SK-N-SH treated with all-trans-retinoic acid at 6 μM for 48 hours (cell line): ENCODE data around the gene CARD14.

Source experiments
- ATAC-seq: fragments of 200-7000 bp; cut with Tn5 transposase; 3 replicates; pipeline ENCODE4 v1.9.1; 2020; ENCODE audit warnings: mild to moderate bottlenecking, moderate library complexity
- ARNTL ChIP-seq: fragments of 450-650 bp; formaldehyde crosslinking; IDR thresholded peaks from 2 replicates; pipeline ENCODE4 v1.5.0; 2020; ENCODE audit warnings: low read depth, mild to moderate bottlenecking, moderate library complexity, borderline replicate concordance
- BACH2 ChIP-seq: fragments of 250-450 bp; sonication (Bioruptor Pico); IDR thresholded peaks from 2 replicates; pipeline ENCODE4 v1.9.0; 2021; ENCODE audit warnings: mild to moderate bottlenecking, borderline replicate concordance
- CSDC2 ChIP-seq: fragments of 250-450 bp; sonication (Bioruptor Pico); IDR thresholded peaks from 2 replicates; pipeline ENCODE4 v1.5.0; 2020; ENCODE audit warnings: mild to moderate bottlenecking, moderate library complexity
- ESRRG ChIP-seq: fragments of 250-450 bp; sonication (Bioruptor Pico); IDR thresholded peaks from 2 replicates; pipeline ENCODE4 v1.6.1; 2021; ENCODE audit warnings: mild to moderate bottlenecking
- GLIS3 ChIP-seq: fragments of 250-450 bp; sonication (Bioruptor Pico); IDR thresholded peaks from 2 replicates; pipeline ENCODE4 v1.5.0; 2020; ENCODE audit warnings: mild to moderate bottlenecking, moderate library complexity
- ISL1 ChIP-seq: fragments of 250-450 bp; sonication (Bioruptor Pico); IDR thresholded peaks from 2 replicates; pipeline ENCODE4 v2.1.2; 2022; ENCODE audit warnings: mild to moderate bottlenecking, moderate library complexity
- OSR1 ChIP-seq: fragments of 250-450 bp; sonication (Bioruptor Pico); IDR thresholded peaks from 2 replicates; pipeline ENCODE4 v1.8.0; 2022; ENCODE audit warnings: moderate library complexity, mild to moderate bottlenecking, inconsistent platforms
- PPARA ChIP-seq: fragments of 250-450 bp; sonication (Bioruptor Pico); IDR thresholded peaks from 2 replicates; pipeline ENCODE4 v1.5.0; 2020; ENCODE audit warnings: mild to moderate bottlenecking, borderline replicate concordance
- RARB ChIP-seq: fragments of 250-450 bp; sonication (Bioruptor Pico); IDR thresholded peaks from 2 replicates; pipeline ENCODE4 v1.8.0; 2021; ENCODE audit warnings: mild to moderate bottlenecking, moderate library complexity
- SNAI2 ChIP-seq: fragments of 250-450 bp; sonication (Bioruptor Pico); IDR thresholded peaks from 2 replicates; pipeline ENCODE4 v1.5.0; 2020; ENCODE audit warnings: mild to moderate bottlenecking, moderate library complexity
- TCF4 ChIP-seq: fragments of 250-450 bp; sonication (Bioruptor Pico); IDR thresholded peaks from 2 replicates; pipeline ENCODE4 v1.8.0; 2021; ENCODE audit warnings: mild to moderate bottlenecking, moderate library complexity, borderline replicate concordance
- TOX ChIP-seq: fragments of 250-450 bp; sonication (Bioruptor Pico); IDR thresholded peaks from 2 replicates; pipeline ENCODE4 v1.8.0; 2021; ENCODE audit warnings: mild to moderate bottlenecking, moderate library complexity, borderline replicate concordance
- ZC3H10 ChIP-seq: fragments of 250-450 bp; sonication (Bioruptor Pico); IDR thresholded peaks from 2 replicates; pipeline ENCODE4 v1.5.1; 2021; ENCODE audit warnings: mild to moderate bottlenecking, moderate library complexity
- ZFP3 ChIP-seq: fragments of 250-450 bp; sonication (Bioruptor Pico); IDR thresholded peaks from 2 replicates; pipeline ENCODE4 v1.5.0; 2020; ENCODE audit warnings: mild to moderate bottlenecking, moderate library complexity
- ZFP30 ChIP-seq: fragments of 450-650 bp; formaldehyde crosslinking; IDR thresholded peaks from 2 replicates; pipeline ENCODE4 v1.5.0; 2022; ENCODE audit warnings: mild to moderate bottlenecking, moderate library complexity
- ZNF565 ChIP-seq: fragments of 450-650 bp; formaldehyde crosslinking; conservative IDR thresholded peaks from 2 replicates; pipeline ENCODE4 v1.5.0; 2020; ENCODE audit warnings: low read depth, mild to moderate bottlenecking, moderate library complexity
- ZNF70 ChIP-seq: fragments of 450-650 bp; formaldehyde crosslinking; IDR thresholded peaks from 2 replicates; pipeline ENCODE4 v1.5.0; 2020; ENCODE audit warnings: mild to moderate bottlenecking, moderate library complexity
- ZNF8 ChIP-seq: fragments of 450-650 bp; formaldehyde crosslinking; IDR thresholded peaks from 2 replicates; pipeline ENCODE4 v1.5.0; 2020; ENCODE audit warnings: mild to moderate bottlenecking, moderate library complexity
- TF ChIP-seq, protein P1 (sequence below): fragments of 250-450 bp; sonication (Bioruptor Pico); IDR thresholded peaks from 2 replicates; pipeline ENCODE4 v1.8.0; 2020; ENCODE audit warnings: mild to moderate bottlenecking, moderate library complexity, borderline replicate concordance
- TF ChIP-seq, protein P2 (sequence below): fragments of 250-450 bp; sonication (Bioruptor Pico); IDR thresholded peaks from 2 replicates; pipeline ENCODE4 v1.5.0; 2020; ENCODE audit warnings: mild to moderate bottlenecking, moderate library complexity
- TF ChIP-seq, protein P3 (sequence below): fragments of 250-450 bp; sonication (Bioruptor Pico); IDR thresholded peaks from 2 replicates; pipeline ENCODE4 v1.5.1; 2020; ENCODE audit warnings: low read depth, mild to moderate bottlenecking, moderate library complexity
- TF ChIP-seq, protein P4 (sequence below): fragments of 250-450 bp; sonication (Bioruptor Pico); IDR thresholded peaks from 2 replicates; pipeline ENCODE4 v1.8.0; 2021; ENCODE audit warnings: low read depth, mild to moderate bottlenecking, moderate library complexity, borderline replicate concordance
- TF ChIP-seq, protein P5 (sequence below): fragments of 250-450 bp; sonication (Bioruptor Pico); IDR thresholded peaks from 2 replicates; pipeline ENCODE4 v1.5.1; 2021; ENCODE audit warnings: mild to moderate bottlenecking, moderate library complexity

The CARD14 gene

GRCh38 chr17:80166446-80166845 lies 3.4 kb upstream of the CARD14 start:
- no peak for ATAC-seq
- TF ChIP-seq PPARA = no peak
- no peak for TF ChIP-seq ISL1 (CRISPR knock-in tag)
- TF ChIP-seq BACH2 (CRISPR knock-in tag) = no peak
- TF ChIP-seq, protein P1, sequence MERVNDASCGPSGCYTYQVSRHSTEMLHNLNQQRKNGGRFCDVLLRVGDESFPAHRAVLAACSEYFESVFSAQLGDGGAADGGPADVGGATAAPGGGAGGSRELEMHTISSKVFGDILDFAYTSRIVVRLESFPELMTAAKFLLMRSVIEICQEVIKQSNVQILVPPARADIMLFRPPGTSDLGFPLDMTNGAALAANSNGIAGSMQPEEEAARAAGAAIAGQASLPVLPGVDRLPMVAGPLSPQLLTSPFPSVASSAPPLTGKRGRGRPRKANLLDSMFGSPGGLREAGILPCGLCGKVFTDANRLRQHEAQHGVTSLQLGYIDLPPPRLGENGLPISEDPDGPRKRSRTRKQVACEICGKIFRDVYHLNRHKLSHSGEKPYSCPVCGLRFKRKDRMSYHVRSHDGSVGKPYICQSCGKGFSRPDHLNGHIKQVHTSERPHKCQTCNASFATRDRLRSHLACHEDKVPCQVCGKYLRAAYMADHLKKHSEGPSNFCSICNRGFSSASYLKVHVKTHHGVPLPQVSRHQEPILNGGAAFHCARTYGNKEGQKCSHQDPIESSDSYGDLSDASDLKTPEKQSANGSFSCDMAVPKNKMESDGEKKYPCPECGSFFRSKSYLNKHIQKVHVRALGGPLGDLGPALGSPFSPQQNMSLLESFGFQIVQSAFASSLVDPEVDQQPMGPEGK (CRISPR knock-in tag) = no peak
- no peak for TF ChIP-seq TOX (CRISPR knock-in tag)
- TF ChIP-seq RARB (CRISPR knock-in tag) = no peak
- no peak for TF ChIP-seq ZNF8 (CRISPR knock-in tag)
- no peak for TF ChIP-seq ARNTL (CRISPR knock-in tag)

DNA sequence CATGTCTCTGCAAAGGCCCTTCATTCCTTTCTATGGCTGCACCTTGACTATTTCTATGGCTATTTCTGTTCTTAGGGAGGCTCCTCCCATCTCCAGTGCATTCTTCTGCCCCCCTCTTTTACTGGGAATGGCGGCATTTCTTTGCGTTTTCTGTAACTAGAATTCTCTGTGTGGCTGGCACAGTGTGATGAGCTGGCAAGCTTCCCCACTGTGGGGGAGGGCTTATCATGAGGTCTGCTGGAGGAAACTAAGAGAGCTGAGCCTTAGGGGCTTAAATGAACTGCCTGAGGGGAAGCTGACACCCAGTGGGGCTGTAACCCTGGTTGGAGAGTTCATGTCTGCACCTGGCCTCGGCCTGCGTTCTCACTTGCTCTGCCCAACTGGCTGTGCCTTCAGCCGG lies 1.5 kb upstream of the CARD14 start:
- no peak for ATAC-seq
- TF ChIP-seq, protein P2, sequence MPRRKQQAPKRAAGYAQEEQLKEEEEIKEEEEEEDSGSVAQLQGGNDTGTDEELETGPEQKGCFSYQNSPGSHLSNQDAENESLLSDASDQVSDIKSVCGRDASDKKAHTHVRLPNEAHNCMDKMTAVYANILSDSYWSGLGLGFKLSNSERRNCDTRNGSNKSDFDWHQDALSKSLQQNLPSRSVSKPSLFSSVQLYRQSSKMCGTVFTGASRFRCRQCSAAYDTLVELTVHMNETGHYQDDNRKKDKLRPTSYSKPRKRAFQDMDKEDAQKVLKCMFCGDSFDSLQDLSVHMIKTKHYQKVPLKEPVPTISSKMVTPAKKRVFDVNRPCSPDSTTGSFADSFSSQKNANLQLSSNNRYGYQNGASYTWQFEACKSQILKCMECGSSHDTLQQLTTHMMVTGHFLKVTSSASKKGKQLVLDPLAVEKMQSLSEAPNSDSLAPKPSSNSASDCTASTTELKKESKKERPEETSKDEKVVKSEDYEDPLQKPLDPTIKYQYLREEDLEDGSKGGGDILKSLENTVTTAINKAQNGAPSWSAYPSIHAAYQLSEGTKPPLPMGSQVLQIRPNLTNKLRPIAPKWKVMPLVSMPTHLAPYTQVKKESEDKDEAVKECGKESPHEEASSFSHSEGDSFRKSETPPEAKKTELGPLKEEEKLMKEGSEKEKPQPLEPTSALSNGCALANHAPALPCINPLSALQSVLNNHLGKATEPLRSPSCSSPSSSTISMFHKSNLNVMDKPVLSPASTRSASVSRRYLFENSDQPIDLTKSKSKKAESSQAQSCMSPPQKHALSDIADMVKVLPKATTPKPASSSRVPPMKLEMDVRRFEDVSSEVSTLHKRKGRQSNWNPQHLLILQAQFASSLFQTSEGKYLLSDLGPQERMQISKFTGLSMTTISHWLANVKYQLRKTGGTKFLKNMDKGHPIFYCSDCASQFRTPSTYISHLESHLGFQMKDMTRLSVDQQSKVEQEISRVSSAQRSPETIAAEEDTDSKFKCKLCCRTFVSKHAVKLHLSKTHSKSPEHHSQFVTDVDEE (CRISPR knock-in tag) = no peak
- no peak for TF ChIP-seq ZFP3
- TF ChIP-seq ZC3H10 = no peak
- TF ChIP-seq, protein P3, sequence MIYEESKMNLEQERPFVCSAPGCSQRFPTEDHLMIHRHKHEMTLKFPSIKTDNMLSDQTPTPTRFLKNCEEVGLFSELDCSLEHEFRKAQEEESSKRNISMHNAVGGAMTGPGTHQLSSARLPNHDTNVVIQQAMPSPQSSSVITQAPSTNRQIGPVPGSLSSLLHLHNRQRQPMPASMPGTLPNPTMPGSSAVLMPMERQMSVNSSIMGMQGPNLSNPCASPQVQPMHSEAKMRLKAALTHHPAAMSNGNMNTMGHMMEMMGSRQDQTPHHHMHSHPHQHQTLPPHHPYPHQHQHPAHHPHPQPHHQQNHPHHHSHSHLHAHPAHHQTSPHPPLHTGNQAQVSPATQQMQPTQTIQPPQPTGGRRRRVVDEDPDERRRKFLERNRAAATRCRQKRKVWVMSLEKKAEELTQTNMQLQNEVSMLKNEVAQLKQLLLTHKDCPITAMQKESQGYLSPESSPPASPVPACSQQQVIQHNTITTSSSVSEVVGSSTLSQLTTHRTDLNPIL = no peak
- TF ChIP-seq ARNTL (CRISPR knock-in tag) = no peak
- no peak for TF ChIP-seq GLIS3
- TF ChIP-seq ZFP30 (CRISPR knock-in tag) = no peak
- TF ChIP-seq BACH2 (CRISPR knock-in tag) = no peak
- TF ChIP-seq PPARA = no peak
- no peak for TF ChIP-seq ZNF70 (CRISPR knock-in tag)
- no peak for TF ChIP-seq ZNF565 (CRISPR knock-in tag)
- TF ChIP-seq TOX (CRISPR knock-in tag) = no peak
- TF ChIP-seq SNAI2 (CRISPR knock-in tag) = no peak
- no peak for TF ChIP-seq RARB (CRISPR knock-in tag)
- TF ChIP-seq, protein P4, sequence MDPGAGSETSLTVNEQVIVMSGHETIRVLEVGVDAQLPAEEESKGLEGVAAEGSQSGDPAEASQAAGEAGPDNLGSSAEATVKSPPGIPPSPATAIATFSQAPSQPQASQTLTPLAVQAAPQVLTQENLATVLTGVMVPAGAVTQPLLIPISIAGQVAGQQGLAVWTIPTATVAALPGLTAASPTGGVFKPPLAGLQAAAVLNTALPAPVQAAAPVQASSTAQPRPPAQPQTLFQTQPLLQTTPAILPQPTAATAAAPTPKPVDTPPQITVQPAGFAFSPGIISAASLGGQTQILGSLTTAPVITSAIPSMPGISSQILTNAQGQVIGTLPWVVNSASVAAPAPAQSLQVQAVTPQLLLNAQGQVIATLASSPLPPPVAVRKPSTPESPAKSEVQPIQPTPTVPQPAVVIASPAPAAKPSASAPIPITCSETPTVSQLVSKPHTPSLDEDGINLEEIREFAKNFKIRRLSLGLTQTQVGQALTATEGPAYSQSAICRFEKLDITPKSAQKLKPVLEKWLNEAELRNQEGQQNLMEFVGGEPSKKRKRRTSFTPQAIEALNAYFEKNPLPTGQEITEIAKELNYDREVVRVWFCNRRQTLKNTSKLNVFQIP (CRISPR knock-in tag) = no peak
- no peak for TF ChIP-seq CSDC2
- no peak for TF ChIP-seq ISL1 (CRISPR knock-in tag)
- no peak for TF ChIP-seq TCF4 (CRISPR knock-in tag)
- no peak for TF ChIP-seq OSR1 (CRISPR knock-in tag)
- TF ChIP-seq ESRRG = no peak

- no peak for ATAC-seq
- TF ChIP-seq, protein P1 (CRISPR knock-in tag) = no peak
- TF ChIP-seq, protein P5, sequence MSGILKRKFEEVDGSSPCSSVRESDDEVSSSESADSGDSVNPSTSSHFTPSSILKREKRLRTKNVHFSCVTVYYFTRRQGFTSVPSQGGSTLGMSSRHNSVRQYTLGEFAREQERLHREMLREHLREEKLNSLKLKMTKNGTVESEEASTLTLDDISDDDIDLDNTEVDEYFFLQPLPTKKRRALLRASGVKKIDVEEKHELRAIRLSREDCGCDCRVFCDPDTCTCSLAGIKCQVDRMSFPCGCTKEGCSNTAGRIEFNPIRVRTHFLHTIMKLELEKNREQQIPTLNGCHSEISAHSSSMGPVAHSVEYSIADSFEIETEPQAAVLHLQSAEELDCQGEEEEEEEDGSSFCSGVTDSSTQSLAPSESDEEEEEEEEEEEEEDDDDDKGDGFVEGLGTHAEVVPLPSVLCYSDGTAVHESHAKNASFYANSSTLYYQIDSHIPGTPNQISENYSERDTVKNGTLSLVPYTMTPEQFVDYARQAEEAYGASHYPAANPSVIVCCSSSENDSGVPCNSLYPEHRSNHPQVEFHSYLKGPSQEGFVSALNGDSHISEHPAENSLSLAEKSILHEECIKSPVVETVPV (CRISPR knock-in tag) = no peak
- no peak for TF ChIP-seq CSDC2
- TF ChIP-seq, protein P4 (CRISPR knock-in tag) = no peak
- TF ChIP-seq ZFP3 = no peak
- TF ChIP-seq ESRRG = no peak
- TF ChIP-seq ZFP30 (CRISPR knock-in tag) = no peak
- no peak for TF ChIP-seq ZC3H10
- no peak for TF ChIP-seq RARB (CRISPR knock-in tag)
- TF ChIP-seq ISL1 (CRISPR knock-in tag) = no peak
- TF ChIP-seq ARNTL (CRISPR knock-in tag) = no peak
- no peak for TF ChIP-seq OSR1 (CRISPR knock-in tag)
- no peak for TF ChIP-seq PPARA
- no peak for TF ChIP-seq ZNF8 (CRISPR knock-in tag)
- TF ChIP-seq, protein P3 = no peak
- no peak for TF ChIP-seq TCF4 (CRISPR knock-in tag)
- no peak for TF ChIP-seq ZNF70 (CRISPR knock-in tag)
These were observed 723 bp upstream of the CARD14 start for GRCh38 chr17:80169107-80169506.
